Amniotic epithelial cell (primary cell): ENCODE results near the gene TMEM150C.
A peak's percentile ranks its signal among the peaks of the same experiment; 100 is the strongest.
"Not testable (repeated sequence)": the region's sequence is repeated elsewhere in the genome, so short reads cannot be mapped to it uniquely, and the experiment has no call there.

Source experiments
- DNase-seq: peaks from one replicate; pipeline ENCODE4 v3.0.0-alpha.2; 2010; ENCODE audit warnings: low read depth

The TMEM150C gene

GRCh38 chr4:82569076-82569475 lies 7.3 kb upstream of the TMEM150C start:
- no peak for DNase-seq

- no peak for DNase-seq
These were observed 5.7 kb upstream of the TMEM150C start for GRCh38 chr4:82567444-82567843.

DNA sequence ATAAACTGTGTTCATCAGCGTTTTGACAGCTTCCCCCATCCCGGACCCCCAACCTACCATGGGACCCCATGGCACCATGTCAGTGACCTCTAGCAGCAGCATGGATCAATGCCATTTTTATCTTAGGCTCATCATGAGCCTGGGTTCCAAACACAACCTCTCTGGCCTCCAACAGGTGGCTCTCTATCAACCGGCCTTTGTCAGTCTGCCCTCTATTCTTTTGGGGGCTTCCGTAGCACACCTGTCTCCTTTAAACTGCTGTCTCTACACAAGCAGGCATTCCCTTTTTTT lies 721 bp upstream of the TMEM150C start:
- no peak for DNase-seq

GRCh38 chr4:82560853-82561785 lies 669 bp downstream of the TMEM150C start:
- DNase-seq: no peak

GRCh38 chr4:82559735-82560120 lies 2.1 kb downstream of the TMEM150C start:
- DNase-seq: no peak

- not testable (repeated sequence) for DNase-seq
These were observed 2.6 kb downstream of the TMEM150C start for GRCh38 chr4:82559090-82559734.

- no peak for DNase-seq
These were observed 6.5 kb downstream of the TMEM150C start for GRCh38 chr4:82555276-82555675.

GRCh38 chr4:82553020-82553419 lies 8.8 kb downstream of the TMEM150C start:
- DNase-seq: no peak

DNA sequence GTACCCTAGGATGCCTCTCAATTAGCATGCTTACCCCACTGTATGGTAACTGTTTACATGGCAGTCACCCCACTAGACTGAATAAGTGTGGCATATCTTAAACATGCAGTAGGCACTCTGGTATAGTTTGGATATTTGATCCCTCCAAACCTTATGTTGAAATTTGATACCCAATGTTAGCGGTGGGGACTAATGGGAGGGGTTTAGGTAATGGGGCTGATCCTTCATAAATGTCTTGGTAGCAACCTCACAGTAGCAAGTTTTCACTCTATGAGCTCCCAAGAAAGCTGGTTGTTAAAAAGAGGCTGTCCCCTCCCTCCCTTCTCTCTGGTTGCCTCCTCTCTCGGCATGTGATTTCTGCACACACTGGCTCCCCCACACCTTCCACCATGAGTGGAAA lies 10.1 kb downstream of the TMEM150C start:
- no peak for DNase-seq

- DNase-seq: not testable (repeated sequence)
These were observed 13.9 kb downstream of the TMEM150C start for GRCh38 chr4:82547850-82548249.

DNA sequence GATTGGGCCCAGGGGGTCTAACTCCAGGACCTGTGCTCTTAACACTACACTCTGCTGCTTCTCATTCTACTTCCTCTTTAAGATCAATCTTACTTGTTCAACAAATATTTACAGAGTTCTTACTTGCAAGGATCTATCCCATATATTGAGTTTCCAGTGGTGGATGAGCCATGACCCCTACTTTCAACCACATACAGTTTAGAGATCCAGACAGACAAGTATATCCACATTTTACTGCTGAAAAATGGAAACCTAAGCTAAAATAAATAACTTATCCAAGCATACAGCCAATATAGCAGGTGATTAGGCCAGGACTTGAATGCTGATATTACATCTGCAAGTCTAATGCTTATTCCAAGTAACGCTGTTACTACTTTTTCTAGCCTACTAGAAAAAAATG lies 18.7 kb downstream of the TMEM150C start:
- DNase-seq: no peak

GRCh38 chr4:82542642-82543041 lies 19.1 kb downstream of the TMEM150C start:
- DNase-seq: no peak

DNA sequence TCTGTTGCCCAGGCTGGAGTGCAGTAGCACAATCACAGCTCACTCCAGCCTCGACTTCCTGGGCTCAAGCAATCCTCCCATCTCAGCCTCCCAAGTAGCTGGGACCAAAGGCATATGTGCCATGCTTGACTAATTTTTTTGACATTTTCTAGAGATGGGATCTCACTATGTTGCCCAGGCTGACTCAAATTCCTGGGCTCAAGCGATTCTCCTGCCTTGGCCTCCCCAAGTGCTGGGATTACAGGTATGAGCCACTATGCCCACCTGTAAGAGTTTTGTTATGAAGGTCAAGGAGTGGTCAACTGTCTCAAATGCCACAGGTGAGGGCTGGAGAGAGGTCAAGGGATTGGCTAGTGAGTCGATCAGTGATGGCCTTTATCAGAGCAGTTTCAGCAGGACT lies 32.5 kb downstream of the TMEM150C start:
- DNase-seq: no peak

DNA sequence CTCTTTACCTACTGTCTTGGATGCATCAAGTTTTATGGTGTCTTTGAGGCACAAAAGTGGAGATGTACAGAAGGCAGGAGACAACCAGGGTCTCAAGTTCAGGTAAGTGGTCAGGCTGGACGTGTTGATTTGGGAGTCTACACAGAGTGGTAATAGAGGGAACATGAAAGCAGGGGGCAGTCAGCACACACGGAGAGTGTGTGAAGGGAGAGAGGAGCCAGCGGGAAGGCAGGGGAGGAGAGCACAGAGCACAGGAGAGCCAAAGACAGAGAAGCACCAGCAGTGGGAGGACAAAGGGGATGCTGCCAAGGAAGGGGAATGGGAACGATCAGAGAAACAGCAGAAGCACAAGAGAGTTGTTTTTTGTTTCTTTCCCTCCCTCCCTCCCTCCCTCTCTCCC lies 32.9 kb downstream of the TMEM150C start:
- DNase-seq: no peak

GRCh38 chr4:82528074-82528473 lies 33.7 kb downstream of the TMEM150C start:
- no peak for DNase-seq

- DNase-seq: no peak
These were observed 36.4 kb downstream of the TMEM150C start for GRCh38 chr4:82525307-82525911.

DNA sequence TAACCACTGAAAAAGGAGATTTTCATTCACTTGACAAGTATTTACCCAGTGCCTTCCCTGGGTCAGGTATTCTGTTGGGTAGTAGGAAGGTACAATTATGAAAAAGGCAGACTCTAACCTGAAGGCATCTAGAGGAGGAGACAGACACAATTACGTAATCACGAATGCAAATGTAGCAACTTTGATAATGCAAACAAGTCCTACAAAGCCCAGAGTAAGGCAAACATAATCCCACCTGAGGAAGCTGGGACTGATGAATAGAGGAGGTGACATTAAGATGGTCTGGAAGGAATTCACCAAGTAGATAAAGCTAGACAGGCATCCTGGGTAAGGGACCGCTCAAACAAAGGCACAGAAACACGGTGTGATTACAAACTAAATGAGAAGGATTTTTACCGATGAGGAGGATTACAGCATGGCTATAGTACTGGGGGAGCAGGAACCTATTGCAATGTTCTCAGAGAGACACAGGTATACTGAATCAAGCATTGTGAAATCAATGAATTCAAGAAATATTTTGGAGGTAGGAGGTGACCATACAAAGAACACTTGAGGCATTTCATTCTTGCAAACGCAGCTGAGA lies 37.1 kb downstream of the TMEM150C start:
- peak; percentile 16 for DNase-seq

DNA sequence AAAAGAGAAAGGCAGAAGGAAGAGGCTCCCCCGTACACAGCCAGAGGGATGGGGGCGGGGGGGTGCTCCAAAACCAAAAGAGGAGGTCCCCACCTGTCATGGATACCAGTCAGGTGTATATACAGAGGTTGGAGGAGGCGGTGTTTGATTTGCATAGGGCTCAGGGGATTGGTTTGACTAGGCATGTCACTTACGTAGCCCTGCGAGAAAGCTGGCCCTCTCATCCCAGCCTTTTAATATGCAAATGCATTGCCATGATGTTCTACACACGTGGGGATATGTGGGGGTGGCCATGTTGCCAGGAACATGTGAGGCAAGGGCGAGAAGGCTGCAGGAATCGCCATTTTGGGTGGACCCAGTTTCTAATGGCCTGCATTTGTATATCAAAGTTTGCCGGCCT lies 38.6 kb downstream of the TMEM150C start:
- no peak for DNase-seq

- DNase-seq: no peak
These were observed 39.3 kb downstream of the TMEM150C start for GRCh38 chr4:82522472-82522871.

DNA sequence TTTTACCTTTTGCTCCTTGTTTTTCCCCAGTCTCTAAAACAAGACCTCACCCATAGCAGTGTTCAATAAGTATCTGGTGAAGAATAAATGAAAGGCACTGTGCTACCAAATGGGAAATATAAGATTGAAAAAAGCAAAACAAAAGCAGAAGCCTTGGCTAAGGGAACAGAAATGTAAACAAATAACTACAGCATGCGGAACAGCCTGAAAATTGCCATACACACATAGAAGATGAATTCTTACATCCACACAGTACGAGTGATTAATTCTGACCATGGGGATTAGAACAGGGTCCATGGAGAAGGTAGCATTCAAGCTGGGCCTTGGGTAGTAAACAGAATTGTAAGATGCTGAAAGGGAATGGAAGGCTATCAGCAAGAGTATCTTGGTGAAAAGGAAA lies 40.5 kb downstream of the TMEM150C start:
- DNase-seq: no peak

DNA sequence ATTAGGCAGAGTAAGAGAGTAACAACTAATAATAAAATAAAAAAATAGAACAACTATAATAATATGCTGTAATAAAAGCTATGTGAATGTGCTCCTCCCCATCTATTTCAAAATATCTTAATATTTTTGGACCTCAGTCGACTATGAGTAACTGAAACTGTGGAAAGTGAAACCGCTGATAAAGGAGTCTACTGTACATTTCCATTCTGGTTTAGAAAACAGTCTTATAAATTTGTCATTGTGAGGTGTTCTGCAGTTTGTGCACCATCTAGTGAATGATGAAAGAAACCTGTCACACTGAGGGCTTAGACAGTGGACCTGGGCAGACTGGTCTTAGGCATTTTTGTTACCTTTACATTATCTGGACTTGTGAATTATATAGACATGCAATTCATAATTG lies 42.0 kb downstream of the TMEM150C start:
- peak; percentile 8 for DNase-seq

DNA sequence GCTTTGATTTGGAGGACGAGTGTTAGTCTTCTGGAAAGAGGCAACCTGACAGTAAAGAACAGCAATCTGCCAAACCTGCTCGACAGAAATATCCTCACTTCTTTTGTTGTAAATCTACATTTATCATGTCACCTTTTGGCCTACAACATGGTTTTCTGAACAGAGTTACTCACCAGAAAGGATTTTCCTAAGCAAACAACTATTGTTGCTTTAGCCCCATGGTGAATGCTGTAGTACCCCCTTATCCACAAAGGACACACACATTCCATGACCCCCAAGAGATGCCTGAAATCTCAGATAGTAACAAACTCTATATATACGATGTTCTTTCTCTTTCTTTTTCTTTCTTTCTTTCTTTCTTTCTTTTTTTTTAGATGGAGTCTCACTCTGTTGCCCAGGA lies 42.7 kb downstream of the TMEM150C start:
- DNase-seq: no peak

DNA sequence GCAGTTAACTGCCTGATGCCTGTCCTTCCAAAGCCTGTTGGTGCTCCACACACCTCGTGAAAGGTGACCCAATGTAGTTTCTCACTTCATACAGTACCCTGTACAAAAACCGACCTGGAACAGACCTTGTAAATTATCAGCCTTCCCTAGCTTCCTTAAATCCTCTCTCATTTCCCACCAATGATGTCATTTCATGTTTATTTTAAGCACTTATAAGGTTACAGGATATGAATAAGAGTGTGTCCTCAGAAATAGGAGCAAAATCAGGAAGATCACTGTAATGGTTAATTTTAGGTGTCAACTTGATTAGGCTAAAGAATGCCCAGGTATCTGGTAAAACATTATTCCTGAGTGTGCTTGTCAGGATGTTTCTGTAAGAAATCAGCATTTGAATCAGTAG lies 44.7 kb downstream of the TMEM150C start:
- DNase-seq: no peak
